Vagina (tissue), 2 donors: ENCODE results near the gene GALNT2.

Source experiments
- CTCF ChIP-seq, 3 experiments: fragments of 450-650 bp in 2 of 3; fragments of 200-600 bp in 1 of 3; sonication (generic) in 1 of 3; IDR thresholded peaks; one replicate each; pipeline ENCODE4 v1.5.1; 2017 to 2019; ENCODE audit warnings: antibody characterized with exemption in 3 of 3, mild to moderate bottlenecking in 2 of 3, moderate library complexity in 2 of 3
- POLR2AphosphoS5 ChIP-seq, 2 donors: sonication (generic); formaldehyde crosslinking; IDR thresholded peaks; one replicate each; pipeline ENCODE4 v1.9.0; 2017; ENCODE audit warnings: antibody characterized with exemption in 2 of 2, mild to moderate bottlenecking in 2 of 2, low read depth in 1 of 2; ENCODE audit not compliant: insufficient read depth in 1 of 2

DNA sequence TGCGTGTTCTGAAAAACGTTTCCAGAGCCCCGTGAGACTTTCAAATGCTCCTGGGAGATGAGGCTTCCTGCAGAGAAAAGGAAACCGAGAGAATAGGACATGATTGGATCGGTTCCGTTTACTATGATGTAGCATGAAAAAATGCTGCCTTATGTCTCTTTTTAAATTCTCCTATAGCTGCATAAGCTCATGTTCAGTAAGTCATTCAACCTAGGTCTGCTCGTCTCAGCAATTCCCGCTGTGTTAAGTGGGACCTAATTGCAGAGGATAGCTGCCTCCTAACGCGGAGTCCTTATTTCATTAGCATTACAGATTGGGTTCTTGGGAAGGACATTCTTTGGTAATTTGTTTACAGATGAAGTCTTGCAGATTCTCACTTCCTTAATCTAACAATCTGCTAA, 165.3 kb downstream of the GALNT2 start:
- TF ChIP-seq CTCF (IDR thresholded peaks at IDR 0.05) (no peak), POLR2AphosphoS5 (IDR thresholded peaks at IDR 0.05; ENCODE audit: insufficient read depth in 1 of 2, low read depth in 1 of 2) (no peak)
